GM12873 (cell line): Measurements from ENCODE around the gene TCF4.
A peak's percentile ranks its signal among the peaks of the same experiment; 100 is the strongest.

Experiments
- TF ChIP-seq, protein P1 (sequence below): IDR thresholded peaks from 2 replicates; pipeline ENCODE4 v1.5.1; 2012; ENCODE audit warnings: low read depth, mild to moderate bottlenecking, moderate library complexity, low read length, control low read depth; ENCODE audit not compliant: insufficient read depth; ENCODE audit errors: missing control alignments

Gene TCF4

DNA sequence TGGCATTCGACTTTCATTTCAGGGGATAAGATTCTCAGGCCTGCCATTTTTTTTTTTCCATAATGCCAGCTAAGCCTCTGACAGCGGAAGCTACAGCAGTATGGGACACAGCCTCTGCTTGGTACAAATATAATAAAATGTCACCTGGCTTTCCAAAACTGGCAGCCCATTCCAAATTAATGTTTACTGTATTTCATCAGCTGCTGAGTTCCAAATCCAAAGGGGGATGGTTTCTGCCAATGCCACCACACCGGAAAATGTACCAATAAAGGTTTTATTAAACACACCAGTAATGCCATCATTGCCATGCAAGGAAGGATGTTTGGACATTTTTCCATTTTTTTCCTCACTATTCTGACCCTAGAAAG lies 352.9 kb downstream of the TCF4 start:
- TF ChIP-seq, protein P1, sequence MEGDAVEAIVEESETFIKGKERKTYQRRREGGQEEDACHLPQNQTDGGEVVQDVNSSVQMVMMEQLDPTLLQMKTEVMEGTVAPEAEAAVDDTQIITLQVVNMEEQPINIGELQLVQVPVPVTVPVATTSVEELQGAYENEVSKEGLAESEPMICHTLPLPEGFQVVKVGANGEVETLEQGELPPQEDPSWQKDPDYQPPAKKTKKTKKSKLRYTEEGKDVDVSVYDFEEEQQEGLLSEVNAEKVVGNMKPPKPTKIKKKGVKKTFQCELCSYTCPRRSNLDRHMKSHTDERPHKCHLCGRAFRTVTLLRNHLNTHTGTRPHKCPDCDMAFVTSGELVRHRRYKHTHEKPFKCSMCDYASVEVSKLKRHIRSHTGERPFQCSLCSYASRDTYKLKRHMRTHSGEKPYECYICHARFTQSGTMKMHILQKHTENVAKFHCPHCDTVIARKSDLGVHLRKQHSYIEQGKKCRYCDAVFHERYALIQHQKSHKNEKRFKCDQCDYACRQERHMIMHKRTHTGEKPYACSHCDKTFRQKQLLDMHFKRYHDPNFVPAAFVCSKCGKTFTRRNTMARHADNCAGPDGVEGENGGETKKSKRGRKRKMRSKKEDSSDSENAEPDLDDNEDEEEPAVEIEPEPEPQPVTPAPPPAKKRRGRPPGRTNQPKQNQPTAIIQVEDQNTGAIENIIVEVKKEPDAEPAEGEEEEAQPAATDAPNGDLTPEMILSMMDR = no peak

- TF ChIP-seq, protein P1 = peak; percentile 93
Measured at GRCh38 chr18:55234366-55235093, 353.5 kb downstream of the TCF4 start.

- TF ChIP-seq, protein P1 = no peak
Measured at GRCh38 chr18:55233857-55234256, 354.1 kb downstream of the TCF4 start.

GRCh38 chr18:55232506-55232905 lies 355.5 kb downstream of the TCF4 start:
- TF ChIP-seq, protein P1 = no peak

- TF ChIP-seq, protein P1 = no peak
Measured at GRCh38 chr18:55229682-55230081, 358.3 kb downstream of the TCF4 start.

DNA sequence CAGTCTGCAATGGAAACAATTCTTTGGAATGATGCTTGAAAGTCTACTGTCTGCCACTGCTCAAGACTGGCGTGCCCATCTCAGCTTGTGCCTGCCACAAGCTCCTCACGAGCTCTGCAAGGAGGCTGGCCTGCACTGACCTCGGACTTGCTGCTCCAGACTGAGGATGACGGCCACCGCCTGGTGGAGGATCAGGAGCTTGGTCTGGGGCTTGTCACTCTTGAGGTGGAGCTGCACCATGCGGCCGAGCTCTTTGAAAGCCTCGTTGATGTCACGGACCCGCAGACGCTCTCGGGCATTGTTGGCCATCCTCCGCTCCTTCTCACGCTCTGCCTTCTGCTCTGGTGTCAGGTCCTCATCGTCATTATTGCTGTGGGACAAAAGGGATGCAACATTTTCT lies 359.3 kb downstream of the TCF4 start:
- TF ChIP-seq, protein P1 = no peak

GRCh38 chr18:55228191-55228590 lies 359.8 kb downstream of the TCF4 start:
- TF ChIP-seq, protein P1 = no peak

DNA sequence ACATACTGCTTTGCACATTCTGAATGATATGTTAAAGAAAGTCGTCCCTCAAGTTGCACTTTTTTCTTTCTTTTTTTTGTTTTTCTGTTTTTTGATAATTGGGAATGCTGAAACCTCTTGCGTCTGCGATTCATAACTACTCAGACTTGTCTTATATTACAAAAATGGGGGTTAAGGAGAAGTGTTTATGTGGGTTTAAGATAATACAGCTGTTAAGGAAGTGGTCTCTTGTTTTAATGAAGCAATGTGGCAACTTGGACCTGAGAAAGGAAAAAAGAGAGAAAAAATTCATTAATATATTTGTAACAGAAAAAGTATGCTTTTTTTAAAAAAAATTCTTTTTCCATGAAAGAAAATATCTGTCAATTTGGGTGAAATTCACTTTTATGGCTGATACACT lies 360.2 kb downstream of the TCF4 start:
- TF ChIP-seq, protein P1 = no peak
